Loucy (cell line): ENCODE data around the gene ZNF605.

Experiments
- CTCF ChIP-seq: fragments of 200-600 bp; sonication (generic); conservative IDR thresholded peaks from 2 replicates; pipeline ENCODE4 v1.5.1; 2014; ENCODE audit warnings: mild to moderate bottlenecking, antibody characterized with exemption, low read length
- EZH2phosphoT487 ChIP-seq: fragments of 200-600 bp; IDR thresholded peaks from 2 replicates; pipeline ENCODE4 v1.6.1; 2018; ENCODE audit warnings: antibody characterized with exemption, mild to moderate bottlenecking, moderate library complexity, borderline replicate concordance

- TF ChIP-seq CTCF (no peak), EZH2phosphoT487 (no peak)
These were observed 83.1 kb downstream of the ZNF605 start for GRCh38 chr12:132872975-132873421.
